RWPE1 (cell line): ENCODE results near the gene MGA.

ENCODE experiments used
- CTCF ChIA-PET: fragments of 350-600 bp; sonication (Branson Sonifier 250); formaldehyde crosslinking; extraction: SDS; loops from one replicate; lab custom pipeline; 2021; lab: Yijun Ruan, JAX
- POLR2A ChIA-PET: fragments of 400-600 bp; formaldehyde crosslinking; extraction: SDS; loops from one replicate; lab custom pipeline; 2020; ENCODE audit warnings: antibody characterized with exemption; ENCODE audit not compliant: low non-redundant PET; lab: Yijun Ruan, JAX
- DNase-seq: peaks from one replicate; pipeline ENCODE4 v3.0.0; 2012; ENCODE audit warnings: low spot score
- H3K27ac ChIP-seq: fragments of 450-650 bp; 2 replicates; pipeline ENCODE4 v1.5.1; 2017
- CTCF ChIP-seq: fragments of 450-650 bp; conservative IDR thresholded peaks from 2 replicates; pipeline ENCODE4 v1.5.1; 2017; ENCODE audit warnings: low read depth, mild to moderate bottlenecking

MGA gene

GRCh38 chr15:41637086-41637485 lies 23.1 kb upstream of the MGA start:
- H3K27ac ChIP-seq: no peak overlapping the region
- no peak for DNase-seq
- POLR2A ChIA-PET: no interaction called here
- no peak for TF ChIP-seq CTCF
- CTCF ChIA-PET: no interaction called here

DNA sequence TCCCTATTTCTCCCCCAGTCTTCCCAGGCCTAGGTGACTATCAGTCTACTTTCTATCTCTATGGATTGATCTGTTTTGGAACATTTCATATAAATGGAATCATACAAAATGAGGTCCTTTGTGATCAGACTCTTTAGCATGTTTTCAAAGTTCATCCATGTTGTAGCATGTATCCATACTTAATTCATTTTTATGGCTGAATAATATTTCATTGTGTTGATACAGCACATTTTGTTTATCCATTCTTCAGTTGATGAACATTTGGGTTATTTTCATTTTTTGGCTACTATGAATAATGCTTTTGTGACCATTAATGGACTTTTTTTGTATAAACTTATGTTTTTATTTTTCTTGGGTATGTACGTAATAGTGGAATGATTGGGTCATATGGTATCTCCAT lies 19.2 kb upstream of the MGA start:
- H3K27ac ChIP-seq: no peak overlapping the region
- DNase-seq: no peak
- CTCF ChIA-PET: no interaction called here
- no peak for TF ChIP-seq CTCF
- POLR2A ChIA-PET: no interaction called here

- TF ChIP-seq CTCF: no peak
- no peak for DNase-seq
- H3K27ac ChIP-seq: no peak overlapping the region
- ChIA-PET CTCF (interaction anchor here (1.0 kb wide), 1 partner anchor 27 kb away, joined by 3 read pairs; no protein-coding TSS in a partner anchor), POLR2A (interaction anchor here (0.7 to 0.8 kb wide), 2 partner anchors 13 to 19 kb away, joined by 3 to 4 read pairs; partner anchors contain the start of gene MGA)
These were observed 12.9 kb upstream of the MGA start for GRCh38 chr15:41647262-41647661.

DNA sequence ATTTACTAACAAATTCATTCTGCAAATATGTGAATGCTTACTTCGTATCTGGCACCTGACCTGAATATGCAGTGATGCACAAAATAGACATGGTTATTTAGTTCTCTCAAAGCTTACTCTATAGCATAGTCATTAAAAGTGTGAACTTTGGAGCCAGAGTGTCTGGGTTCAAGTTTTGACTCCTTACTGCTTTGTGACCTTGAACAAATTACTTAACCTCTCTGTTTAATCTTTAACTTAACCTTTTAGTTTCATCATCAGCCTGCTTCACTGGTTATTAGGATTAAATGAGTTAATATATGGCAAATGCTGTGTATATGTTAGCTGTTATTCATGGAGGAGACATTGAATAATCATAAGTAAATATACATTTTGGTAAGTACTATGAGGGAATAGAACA lies 12.1 kb upstream of the MGA start:
- TF ChIP-seq CTCF: no peak
- no peak for DNase-seq
- POLR2A ChIA-PET: no interaction called here
- H3K27ac ChIP-seq: no peak overlapping the region
- CTCF ChIA-PET: no interaction called here

- POLR2A ChIA-PET: no interaction called here
- no peak for DNase-seq
- CTCF ChIA-PET: no interaction called here
- no peak for TF ChIP-seq CTCF
- no peak overlapping the region for H3K27ac ChIP-seq
These were observed 11.4 kb upstream of the MGA start for GRCh38 chr15:41648770-41649169.

- ChIA-PET CTCF (no interaction called here), POLR2A (no interaction called here)
- H3K27ac ChIP-seq: no peak overlapping the region
- no peak for TF ChIP-seq CTCF
- no peak for DNase-seq
These were observed 9.4 kb upstream of the MGA start for GRCh38 chr15:41650806-41651205.
